AML-193 (cell line): ENCODE results near the gene USP14.

ENCODE experiments used
- DNase-seq, 2 experiments: peaks; one replicate each; lab custom pipeline; 2025; lab: John Stamatoyannopoulos, UW

Gene USP14

DNA sequence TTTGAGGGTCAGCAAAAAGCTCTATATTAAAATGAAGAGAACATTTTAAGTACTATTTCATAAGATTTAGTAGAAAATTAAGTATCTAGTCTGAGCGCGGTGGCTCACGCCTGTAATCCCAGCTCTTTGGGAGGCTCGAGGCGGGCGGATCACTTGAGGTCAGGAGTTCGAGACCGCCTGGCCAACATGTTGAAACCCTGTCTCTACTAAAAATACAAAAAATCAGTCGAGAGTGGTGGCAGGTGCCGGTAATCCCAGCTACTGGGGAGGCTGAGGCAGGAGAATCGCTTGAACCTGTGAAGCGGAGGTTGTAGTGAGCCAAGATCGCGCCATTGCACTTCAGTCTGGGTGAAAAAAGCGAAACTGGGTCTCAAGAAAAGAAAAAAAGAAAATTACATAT is 1.6 kb downstream of the USP14 start:
- DNase-seq: no peak

DNA sequence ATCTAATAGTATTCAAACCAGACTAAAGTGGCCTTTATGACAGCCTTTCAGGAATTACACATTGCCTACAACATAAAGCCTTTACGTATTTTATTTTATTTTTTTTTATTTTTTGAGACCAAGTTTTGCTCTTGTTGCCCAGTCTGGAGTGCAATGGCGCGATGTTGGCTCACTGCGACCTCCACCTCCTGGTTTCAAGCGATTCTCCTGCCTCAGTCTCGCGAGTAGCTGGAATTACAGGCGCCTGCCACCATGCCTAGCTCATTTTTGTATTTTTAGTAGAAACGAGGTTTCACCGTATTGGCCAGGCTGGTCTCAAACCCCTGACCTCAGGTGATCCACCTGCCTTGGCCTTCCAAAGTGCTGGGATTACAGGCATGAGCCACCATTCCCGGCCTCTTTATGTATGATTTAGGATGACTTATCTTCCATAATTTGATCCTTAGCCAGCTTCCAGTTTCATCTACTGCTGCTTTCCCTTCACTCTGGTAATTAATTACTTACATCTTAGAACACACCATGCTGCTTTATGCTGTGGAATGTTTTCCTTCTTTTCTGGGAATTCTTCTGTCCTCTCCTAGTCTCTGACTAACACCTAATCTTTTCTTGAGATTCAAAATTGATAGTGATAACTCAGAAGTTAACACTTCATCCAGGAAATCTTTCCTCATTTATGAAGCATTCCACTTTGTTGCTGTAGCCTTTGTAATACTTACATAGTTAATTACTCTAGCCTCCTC is 2.6 kb downstream of the USP14 start:
- no peak for DNase-seq

DNA sequence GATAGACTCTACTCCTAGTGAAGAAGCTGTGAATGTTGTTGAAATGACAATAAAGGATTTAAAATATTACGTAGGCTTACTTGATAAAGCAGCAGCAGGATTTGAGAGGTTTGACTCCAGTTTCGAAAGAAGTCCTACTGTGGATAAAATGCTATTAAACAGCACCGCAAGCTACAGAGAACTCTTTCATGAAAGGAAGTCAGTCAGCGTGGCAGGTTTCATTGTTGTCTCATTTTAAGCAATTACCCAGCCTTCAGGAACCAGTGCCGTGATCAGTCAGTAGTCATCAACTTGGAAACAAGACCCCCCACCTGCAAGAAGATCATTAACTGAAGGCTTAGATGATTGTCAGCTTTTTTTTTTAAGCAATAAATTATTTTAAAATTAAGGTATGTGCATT is 14.0 kb downstream of the USP14 start:
- DNase-seq: no peak

DNA sequence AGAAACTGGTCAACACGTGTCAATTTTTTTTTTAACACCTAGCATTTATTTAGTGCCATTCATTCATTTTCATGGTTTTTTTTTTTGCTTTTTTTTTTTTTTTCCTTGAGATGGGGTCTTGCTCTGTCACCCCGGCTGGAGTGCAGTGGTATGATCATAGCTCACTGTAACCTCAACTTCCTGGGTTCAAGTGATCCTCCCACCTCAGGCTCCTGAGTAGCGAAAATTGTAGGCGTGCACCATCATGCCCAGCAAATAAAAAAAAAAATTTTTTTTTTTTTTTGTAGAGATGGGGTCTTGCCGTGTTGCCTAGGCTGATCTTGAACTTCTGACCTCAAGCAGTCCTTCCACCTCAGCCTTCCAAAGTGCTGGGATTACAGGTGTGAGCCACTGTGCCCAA is 21.1 kb downstream of the USP14 start:
- no peak for DNase-seq

DNA sequence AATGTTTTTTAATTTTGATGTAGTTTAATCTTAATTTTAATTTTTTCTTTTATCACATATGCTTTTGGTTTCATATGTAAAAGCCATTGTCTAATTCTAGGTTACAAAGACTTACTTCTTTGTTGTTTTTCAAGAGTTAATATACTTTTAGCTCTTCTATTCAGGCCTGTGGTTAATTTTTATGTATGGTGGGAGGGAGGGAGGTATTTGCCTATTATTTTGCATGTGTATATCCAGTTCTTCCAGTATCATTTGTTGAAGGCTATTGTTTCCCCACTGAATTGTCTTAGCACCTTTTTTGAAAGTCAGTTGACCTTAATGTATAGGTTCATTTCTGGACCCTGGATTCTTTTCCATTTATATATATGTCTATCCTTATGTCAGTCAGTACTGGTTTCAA is 23.4 kb downstream of the USP14 start:
- DNase-seq: no peak

DNA sequence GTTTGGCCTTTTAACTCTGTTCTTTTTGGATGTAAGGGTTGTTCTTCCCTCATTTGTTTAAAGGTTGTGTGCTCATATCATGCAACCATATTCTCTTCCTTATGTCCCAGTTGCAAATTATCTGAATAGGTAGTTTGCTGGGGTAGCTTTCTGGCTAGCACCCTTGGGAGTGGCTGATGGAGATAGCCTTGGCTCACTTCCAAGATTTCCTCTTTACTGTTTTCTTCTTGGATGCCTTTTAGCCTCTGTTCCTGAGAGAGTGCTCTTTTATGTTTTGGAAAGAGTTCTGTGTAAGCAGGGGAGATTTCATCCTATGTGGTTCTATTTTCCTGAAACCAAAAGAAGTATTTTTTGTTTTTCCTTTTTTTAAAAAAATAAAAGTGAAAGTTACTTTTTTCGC is 25.4 kb downstream of the USP14 start:
- DNase-seq: no peak

DNA sequence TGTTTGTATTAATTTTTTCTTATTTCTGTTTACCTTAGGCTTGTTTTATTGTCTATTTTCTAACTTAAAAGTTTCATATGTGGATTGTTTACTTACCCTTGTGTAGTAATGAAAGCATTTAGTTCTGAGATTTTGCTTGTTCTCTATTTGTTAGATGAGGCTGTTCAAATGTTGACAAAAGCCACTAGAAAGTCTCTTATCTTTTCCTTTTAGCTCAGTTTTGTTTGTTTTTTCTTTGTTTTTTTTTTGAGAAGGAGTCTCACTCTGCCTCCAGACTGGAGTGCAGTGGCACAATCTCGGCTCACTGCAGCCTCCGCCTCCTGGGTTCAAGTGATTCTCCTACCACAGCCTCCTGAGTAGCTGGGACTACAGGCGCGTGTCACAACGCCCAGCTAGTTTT is 30.9 kb downstream of the USP14 start:
- no peak for DNase-seq

DNA sequence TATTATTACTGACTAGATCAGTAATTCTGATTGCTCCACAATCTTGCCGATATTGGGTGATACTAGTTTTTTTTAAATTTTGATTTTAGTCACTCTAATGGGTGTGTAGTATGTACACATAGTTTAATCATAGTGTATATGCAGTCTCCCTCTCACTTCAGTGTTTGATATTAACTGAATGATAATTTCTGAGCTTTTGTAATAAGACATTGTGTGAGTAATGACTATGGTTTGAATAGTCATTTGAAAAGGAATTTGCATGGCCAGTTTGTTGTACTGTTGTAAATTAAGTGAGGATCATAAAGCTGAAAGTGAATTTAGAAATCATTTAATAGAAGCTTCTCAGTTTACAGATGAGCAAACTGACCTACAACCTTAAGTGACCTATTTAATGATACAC is 33.4 kb downstream of the USP14 start:
- no peak for DNase-seq

DNA sequence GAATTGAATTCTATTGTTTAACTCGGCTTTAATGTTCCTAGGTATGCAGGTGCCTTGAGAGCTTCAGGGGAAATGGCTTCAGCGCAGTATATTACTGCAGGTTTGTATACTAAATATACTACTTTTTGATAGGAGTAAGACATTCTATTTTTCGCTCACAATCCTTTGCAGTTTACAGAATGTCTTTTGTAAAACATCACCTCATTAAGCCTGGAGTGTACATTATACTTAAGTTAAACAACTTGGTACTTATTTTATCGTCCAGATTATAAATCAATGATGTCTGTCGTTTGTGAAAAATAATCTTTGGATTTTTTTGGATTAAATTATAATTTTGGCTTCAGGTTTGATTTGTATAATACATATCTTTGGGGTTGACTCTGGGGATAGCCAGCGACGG is 34.4 kb downstream of the USP14 start:
- no peak for DNase-seq

DNA sequence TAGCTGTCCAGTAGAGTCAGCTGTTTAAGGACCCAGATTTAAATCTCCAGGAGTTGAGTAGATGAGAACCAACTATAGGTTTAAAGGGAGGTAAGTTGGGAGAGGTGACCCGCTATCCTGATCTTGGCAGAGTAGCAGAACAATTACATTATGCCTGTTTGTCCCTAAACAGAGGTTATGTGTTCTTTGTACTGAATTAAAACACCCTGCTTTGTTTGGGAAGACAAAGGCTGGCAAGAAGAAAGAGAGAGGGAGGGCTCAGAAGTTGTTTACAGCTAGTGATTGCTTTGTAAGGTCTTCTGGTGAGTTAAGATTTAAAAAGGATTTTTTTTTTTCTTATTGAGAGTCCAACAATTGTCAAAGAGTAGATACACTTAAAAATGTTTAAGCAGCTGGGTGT is 37.3 kb downstream of the USP14 start:
- no peak for DNase-seq

DNA sequence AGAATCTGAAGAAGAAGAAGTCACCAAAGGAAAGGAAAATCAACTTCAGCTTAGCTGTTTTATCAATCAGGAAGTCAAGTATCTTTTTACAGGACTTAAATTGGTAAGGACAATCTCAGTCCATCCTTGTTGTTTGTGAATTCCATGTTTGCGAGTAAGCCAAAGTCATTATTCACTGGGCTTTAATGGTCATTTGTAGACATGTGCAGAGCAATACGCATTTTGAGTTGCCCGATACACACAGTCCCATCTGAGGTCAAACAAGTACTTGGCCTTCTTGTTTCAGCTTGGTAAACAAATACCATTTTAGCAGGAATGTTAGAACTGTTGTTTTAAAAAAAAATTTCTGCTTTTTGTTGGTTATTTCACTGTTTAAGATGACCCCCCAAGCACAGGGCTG is 40.9 kb downstream of the USP14 start:
- no peak for DNase-seq

DNA sequence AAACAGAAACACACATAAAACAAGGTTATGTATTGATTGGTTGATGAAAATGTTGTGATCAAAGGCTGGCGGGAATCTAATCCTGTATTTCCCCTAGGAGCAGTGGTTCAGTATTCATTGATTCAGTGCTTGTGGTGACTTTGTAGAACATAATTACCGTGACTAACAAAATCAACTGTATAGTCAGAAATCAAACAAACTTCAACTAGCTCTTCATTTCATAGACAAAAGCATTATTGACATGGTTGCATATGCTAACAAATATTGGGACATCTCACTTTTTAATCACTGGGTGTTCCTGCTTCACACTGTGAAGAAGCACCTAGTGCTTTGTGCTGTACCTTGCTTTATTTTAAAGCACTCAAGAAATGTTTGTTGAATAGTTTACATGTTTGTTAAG is 41.4 kb downstream of the USP14 start:
- no peak for DNase-seq

DNA sequence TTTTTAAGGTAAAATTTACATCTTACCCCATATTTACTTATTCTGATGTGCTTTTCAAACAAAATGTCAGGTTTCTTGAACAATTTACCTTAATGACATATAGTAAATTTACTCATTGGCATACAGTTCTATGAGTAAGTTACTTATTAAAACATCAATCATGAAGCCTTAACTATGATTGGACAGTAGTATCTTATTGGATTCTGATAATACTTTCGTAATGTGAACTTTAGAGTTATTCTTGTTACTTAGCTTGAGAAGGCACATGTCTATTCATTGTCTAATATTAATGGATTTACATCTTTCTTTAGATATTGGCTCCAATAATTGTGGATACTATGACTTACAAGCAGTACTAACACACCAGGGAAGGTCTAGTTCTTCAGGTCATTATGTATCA is 51.7 kb downstream of the USP14 start:
- DNase-seq: no peak

DNA sequence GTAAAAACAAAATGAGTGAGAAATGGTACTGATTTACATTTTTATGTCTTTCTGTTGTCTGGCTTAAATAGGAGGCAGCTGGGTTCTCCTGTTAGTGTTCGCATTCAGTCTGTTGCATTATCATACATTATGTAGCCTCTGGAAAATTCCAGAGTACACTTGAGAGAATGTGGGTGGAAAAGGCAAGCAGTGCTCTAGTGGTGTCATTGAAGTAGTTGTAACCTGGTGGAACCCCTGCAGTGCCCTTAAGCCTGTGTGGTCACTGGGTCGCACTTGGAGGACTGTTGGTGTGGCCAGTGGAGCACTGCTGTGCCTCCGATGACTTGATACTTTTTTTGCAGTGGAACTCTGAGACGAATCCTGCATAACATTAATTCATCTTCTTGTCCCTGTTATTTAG is 52.4 kb downstream of the USP14 start:
- no peak for DNase-seq

DNA sequence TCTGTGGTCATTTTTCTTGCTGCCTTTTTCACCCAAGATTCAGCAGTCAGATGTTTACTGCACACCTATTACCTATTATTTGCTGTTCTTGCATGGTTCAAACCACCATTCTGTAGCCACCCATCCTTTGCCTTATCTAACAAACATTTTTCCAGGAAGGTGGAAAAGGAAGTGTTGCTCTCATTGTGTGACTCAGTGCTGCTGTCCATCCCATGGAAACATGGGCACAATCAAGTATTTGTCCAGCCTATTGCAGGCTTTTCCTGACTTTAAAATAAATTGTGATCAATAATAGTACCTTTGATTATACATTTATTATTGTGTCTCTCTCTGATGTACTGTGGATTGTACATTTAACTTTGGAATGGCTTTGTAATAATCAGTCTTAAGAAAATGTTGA is 53.2 kb downstream of the USP14 start:
- no peak for DNase-seq

DNA sequence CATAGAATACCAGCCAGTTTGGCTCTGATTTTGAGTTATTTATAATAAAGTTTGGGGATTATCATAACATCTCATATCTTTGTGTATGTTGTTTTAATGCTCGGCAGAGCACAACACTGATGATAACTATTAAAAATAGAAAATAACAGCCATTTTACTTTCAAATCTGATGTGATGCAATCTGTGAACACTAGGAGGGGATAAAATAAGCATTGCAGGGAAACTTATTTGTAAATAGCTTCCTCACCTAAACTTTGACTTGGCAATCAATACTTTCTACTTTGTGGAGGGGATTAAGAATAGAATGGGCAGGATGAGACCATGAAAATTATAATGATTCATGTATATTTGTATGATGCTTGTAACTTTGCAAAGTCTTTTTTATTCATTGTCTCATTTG is 54.4 kb downstream of the USP14 start:
- no peak for DNase-seq

DNA sequence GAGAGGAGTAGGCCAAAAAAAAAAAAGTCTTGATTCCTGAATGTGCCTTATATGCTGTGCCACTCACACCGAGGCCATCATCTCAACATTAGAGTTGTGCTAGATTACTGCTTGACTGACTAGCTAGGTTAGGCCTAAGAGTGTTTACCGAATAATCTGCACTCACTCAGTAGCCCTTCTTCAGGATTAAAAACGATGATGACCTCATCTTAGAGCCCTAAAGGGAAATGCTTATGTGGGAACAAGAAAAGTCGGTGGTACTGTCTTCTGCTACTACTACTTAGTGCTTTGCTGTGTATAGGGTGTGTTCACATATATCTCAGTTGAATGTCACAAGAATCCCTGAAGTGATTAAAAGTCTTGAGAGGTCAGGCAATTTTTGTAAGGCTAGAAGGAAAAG is 55.1 kb downstream of the USP14 start:
- no peak for DNase-seq

DNA sequence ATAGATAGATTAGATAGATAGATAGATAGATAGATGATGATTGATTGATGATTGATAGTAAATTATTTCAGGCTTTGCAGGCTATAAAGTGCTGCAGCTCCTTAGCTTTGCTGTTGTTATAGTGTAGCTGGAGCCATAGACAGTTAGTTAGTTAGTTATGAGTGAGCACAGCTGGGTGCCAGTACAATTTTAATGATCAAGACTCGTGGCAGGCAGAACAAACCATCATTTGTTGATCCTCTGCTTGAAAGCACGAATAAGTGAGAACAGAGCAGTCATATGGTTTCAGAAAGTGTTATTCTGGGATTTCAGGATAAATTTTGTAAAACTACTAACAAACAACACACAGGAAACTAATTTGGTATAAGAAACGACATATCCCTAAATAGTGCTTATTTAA is 55.6 kb downstream of the USP14 start:
- no peak for DNase-seq

DNA sequence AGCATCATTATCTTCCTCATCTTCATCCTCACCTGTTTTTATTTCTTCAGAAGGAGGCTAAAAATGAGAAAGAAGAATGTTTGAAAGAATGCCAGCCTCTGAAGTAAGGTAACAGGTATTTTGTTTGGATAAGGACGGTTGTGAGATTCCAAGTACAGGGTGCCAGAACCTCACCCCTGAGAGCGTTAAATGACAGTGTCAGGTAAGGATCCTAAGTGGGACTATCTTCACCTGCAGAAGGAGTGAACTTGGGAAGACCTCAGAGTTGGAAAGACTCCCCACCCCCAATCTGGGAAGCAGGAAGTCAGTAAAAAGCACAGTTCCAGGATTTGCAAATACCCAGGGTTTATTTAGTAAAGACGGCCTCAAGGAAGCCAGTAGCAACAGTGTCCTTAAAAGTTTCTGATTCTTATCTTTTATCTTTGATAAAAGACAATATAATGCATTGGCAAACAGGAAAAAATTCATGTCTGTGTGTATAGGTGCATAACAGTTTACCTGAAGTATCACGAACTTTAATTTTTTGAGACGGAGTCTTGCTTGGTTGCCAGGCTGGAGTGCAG is 57.2 kb downstream of the USP14 start:
- DNase-seq: no peak

DNA sequence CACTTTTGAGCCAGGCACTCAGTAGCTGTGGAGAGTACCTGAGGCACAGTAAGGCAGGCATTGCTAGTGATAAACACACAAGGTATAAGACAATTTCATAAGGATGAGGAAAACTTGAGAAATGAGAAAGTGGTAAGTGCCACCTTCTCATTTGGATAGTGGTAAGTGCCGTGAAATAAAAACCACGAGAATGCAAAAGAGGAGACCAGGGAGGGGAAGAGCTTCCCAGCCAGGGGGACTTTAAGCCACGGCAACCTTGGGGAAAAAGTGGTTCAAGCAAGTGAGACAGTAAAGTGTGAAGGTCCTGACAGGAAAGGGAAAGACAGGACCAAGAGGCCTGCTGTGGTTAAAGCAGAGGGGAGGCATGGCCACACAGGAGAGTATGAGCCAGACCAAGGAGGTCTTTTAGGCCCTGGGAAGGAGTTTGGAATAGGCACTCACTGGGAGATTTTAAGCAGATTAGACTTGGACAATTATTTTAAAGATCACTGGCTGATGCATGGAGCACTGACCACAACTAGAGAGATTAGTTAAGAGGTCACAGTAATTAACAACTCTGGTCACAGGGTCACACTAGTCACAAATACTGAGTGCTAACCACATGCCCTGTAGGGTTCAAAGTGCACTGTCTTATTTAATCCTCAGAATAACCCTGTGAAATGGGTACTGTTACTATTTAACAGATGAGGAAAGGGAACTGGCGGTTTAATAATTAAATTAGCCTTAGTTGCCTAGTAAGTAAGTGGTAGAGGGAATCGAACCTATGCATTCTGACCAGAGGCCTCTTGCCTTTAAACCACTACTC is 59.4 kb downstream of the USP14 start:
- no peak for DNase-seq

DNA sequence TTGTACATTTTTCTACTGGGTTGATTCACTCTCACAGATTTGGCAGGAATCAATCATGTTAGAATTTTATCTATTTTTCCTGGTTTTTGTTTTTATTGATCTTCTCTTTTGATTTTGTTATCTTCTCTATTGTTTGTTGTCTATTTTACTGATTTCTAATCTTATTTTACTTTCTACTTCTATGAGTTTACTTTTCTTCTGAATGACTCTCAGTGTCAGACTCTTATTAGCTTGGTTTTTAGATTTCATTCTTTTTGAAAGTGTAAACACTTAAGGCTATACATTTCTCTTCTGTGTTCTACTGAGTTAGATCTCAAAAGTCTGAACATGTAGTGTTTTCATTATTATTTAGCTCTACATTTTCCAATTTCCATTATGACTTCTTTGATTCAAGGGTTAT is 62.4 kb downstream of the USP14 start:
- no peak for DNase-seq

DNA sequence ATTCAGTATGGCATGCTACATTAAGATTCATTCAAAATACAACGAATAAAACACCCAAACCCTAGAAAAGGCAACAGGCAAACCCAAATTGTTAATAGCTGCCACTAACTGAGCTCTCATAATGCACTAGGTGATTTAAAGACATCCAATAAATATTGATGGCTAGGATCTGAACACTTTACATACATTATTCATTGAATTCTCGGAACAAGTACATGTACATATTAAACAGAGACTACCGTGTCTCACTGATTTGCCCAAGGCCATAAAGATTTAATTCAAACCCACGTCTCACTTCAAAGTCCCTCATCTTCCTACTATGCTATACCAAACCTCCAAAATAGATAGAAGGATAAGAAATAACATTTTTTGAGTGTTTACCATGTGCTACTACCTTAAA is 67.4 kb downstream of the USP14 start:
- DNase-seq: no peak

DNA sequence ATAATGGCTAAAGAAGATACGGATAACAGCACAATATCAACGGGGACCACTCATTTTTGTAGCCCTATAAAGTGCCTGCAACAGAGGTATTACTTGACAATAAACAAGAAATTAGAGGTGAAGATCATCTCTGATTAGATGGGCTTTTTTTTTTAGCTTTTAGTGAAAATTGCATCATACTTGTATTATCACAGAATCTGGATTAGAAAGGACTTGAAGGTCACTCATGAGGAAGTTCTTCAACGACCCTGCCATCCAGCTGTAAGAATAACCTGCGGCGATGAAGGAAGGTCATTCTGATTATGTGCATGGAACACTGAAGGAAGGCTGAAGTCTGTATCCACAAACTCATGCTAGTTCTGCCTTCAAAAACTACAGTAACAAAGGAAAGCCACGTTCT is 69.0 kb downstream of the USP14 start:
- DNase-seq: no peak

DNA sequence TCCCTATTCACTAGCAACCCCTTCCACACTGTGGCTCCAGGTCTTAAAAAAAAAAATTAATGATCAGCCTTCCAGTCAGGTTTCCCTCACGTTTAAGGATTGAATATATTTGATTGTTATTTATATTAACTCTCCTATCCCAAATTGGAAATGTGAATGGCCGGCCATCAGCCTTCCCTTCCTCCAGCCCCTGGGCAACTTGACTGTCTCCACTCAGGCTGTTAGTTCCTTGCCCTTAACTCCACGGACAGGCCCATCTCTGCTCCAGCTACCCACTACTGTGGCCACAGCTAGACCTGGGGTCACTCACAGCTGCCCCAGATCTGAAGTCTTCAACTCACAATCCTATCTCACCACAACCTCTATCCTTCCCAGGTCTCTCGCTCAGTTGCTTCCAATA is 69.5 kb downstream of the USP14 start:
- DNase-seq: no peak
